Endothelial cell (in vitro differentiated cells): ENCODE results near the gene PRKCH. TPM values are rescaled to one million over a fixed set of nuclear protein-coding genes. Genes with fewer than 3 reads are reported as not detected.

Experiments used
- DNase-seq: peaks from one replicate; pipeline ENCODE4 v3.0.0; 2021; ENCODE audit warnings: low spot score
- H3K27ac Mint-ChIP-seq: one replicate; pipeline ENCODE4 v1.8.0; 2021; ENCODE audit warnings: mixed read lengths, inconsistent platforms; ENCODE audit not compliant: unreplicated experiment
- H3K27me3 Mint-ChIP-seq: one replicate; pipeline ENCODE4 v1.8.0; 2021; ENCODE audit warnings: mild to moderate bottlenecking, moderate library complexity, mixed read lengths, inconsistent platforms; ENCODE audit not compliant: unreplicated experiment
- H3K36me3 Mint-ChIP-seq: one replicate; pipeline ENCODE4 v1.8.0; 2021; ENCODE audit warnings: mild to moderate bottlenecking, low read depth, mixed read lengths, inconsistent platforms; ENCODE audit not compliant: unreplicated experiment
- H3K4me1 Mint-ChIP-seq: one replicate; pipeline ENCODE4 v1.8.0; 2021; ENCODE audit warnings: mild to moderate bottlenecking, mixed read lengths, inconsistent platforms; ENCODE audit not compliant: unreplicated experiment
- H3K4me3 Mint-ChIP-seq: one replicate; pipeline ENCODE4 v1.8.0; 2021; ENCODE audit warnings: mild to moderate bottlenecking, mixed read lengths, inconsistent platforms; ENCODE audit not compliant: unreplicated experiment
- H3K9me3 Mint-ChIP-seq: one replicate; pipeline ENCODE4 v1.8.0; 2021; ENCODE audit warnings: mixed read lengths, inconsistent platforms; ENCODE audit not compliant: unreplicated experiment
- total RNA-seq: library from RNA; stranded (reverse); fragmentation: NEBNext Ultra II Directional; extraction: Animal tissue kit (Norgen Biotek cat#: 25700); gene quantifications from one replicate; pipeline ENCODE4 v1.2.1, GENCODE V29; 2021; ENCODE audit not compliant: unreplicated experiment
- TF ChIP-seq, protein P1 (sequence below): fragments of 200-600 bp; sonication (generic); IDR thresholded peaks from one replicate; pipeline ENCODE4 v1.5.0; 2021; ENCODE audit warnings: antibody characterized with exemption; ENCODE audit not compliant: unreplicated experiment

Gene PRKCH
- total RNA-seq, 1 donor from 2014 or later = 42.5 TPM

DNA sequence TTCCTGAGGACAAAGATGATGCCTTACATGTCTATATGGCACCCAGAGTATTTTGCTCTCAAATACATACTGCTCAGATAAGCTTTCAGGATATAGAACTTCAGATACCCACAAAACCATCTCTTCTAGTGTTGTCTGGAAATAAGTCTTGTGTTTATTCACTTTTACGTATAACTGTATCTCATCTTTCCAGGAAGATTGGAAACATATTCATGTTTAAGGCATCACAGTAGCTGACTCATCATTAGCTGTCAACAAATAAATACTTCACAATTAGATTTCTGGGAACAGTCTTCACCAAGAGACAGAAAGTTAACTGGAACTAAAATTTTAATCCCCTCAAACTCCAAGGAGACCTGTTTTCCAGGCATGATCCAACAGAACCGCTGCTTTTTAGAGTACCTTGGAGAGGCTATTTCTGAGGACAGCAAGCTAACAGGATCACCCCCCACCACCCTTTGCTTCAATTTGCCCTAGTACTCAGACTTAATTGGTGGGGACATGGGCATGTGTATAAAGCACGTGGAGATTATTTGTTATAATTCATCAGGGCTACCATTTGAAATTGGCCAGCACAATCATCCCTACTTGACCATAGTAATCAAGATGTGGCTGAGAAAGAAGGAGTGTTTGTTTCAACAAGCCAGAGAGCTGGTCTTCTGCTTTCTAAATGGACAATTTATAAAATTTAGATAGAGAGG, 244.6 kb downstream of the PRKCH start:
- Mint-ChIP-seq H3K36me3 (peaks cover 5% of the 10 kb centered on the region), H3K9me3 (no peaks in the 10 kb centered on the region), H3K27ac (no peak overlapping the region), H3K4me3 (no peak overlapping the region), H3K27me3 (peaks cover 12% of the 10 kb centered on the region), H3K4me1 (peaks cover 64% of the 10 kb centered on the region)
- TF ChIP-seq, protein P1, sequence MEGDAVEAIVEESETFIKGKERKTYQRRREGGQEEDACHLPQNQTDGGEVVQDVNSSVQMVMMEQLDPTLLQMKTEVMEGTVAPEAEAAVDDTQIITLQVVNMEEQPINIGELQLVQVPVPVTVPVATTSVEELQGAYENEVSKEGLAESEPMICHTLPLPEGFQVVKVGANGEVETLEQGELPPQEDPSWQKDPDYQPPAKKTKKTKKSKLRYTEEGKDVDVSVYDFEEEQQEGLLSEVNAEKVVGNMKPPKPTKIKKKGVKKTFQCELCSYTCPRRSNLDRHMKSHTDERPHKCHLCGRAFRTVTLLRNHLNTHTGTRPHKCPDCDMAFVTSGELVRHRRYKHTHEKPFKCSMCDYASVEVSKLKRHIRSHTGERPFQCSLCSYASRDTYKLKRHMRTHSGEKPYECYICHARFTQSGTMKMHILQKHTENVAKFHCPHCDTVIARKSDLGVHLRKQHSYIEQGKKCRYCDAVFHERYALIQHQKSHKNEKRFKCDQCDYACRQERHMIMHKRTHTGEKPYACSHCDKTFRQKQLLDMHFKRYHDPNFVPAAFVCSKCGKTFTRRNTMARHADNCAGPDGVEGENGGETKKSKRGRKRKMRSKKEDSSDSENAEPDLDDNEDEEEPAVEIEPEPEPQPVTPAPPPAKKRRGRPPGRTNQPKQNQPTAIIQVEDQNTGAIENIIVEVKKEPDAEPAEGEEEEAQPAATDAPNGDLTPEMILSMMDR = no peak
- DNase-seq = no peak

DNA sequence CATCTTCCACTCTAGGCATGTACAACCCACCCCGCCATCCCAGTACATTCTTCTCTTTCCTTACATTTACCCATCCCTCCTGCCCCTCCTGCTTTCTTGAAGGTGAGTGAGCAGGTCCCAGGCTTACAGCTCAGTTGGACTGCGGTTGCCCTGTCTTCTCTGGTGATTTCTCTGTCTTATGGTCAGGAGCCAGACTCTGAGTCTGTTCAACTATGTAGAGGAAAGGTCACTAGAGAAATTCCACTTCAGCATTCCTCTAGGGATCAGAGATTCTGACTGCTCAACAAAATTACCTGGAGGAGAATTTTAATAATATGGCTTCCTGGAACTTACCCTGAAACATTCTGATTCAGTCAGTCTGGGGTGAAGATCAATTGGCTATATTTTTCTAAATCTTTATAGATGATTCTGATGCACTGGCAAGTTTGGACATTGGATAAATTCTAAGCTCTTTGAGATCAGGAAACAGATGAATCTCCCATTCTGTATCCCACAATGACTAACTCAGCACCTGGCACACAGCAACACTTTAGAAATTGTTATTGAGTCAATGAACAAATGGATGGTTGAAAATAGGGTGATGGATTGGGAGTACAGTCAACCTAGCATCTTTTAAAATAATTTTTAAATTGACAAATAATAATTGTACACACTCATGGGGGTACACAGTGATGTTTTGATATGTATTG, 245.3 kb downstream of the PRKCH start:
- Mint-ChIP-seq H3K4me3 (no peak overlapping the region), H3K4me1 (peaks cover 57% of the 10 kb centered on the region), H3K36me3 (peaks cover 5% of the 10 kb centered on the region), H3K9me3 (no peaks in the 10 kb centered on the region), H3K27me3 (peaks cover 11% of the 10 kb centered on the region), H3K27ac (no peak overlapping the region)
- TF ChIP-seq, protein P1 = no peak
- DNase-seq = no peak

DNA sequence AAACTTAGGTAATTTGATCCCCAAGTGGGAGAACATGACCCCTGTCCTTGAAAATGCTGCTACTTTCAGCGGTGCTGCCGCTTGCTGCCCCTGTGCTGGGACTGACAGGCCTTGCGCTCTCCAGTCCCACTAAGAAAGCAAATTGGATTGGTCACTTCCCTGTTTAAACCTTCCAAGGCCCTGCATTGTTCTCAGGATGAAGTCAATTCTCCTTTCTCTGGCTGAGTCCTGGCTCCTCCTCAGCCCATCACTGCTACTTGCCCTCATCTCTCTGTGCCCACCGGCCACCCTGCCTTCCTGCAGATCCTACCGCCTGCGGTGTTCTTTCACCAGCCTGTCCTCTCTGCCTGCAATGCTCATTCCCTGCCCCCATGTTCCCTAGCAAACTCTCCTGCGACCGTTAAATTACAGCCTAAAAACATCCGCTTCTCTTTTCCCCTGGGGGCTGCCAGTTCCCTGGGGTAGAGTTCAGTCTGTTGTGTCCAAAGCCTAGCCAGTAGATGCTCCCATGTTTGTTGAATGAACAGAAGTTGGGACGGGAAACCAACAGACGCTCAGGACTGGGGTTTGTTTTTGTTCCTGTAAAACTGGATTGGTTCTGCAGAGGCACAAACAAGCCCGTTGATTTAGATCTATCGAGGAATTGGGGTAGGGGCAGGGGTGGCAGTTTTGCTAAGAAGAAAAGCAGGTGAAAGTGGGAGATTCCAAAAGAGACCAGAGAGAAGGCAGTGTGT, 246.6 kb downstream of the PRKCH start:
- TF ChIP-seq, protein P1 = no peak
- peaks cover 43% of the 10 kb centered on the region for H3K4me1 Mint-ChIP-seq

DNA sequence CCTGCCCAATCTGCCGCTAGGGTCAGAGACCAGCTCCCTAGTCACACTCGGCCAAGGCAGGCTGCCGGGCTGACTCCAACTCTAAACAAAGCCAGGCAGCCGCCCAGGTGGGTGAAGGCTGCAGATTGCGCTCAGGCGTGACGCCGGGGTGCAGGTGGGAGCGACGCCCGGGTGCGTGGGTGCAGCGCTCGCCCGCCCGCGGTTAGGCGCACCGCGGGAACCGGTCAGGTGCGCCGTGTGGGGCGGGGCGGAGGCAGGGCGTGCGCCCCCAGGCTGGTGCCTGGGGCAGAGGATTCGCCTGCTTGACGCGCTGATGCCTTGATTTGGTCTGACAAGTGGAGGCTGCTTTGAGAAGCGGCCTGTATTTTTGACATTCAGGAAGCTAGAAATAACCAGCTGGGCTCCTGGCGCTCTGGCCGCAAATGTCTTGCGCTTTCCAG, 247.2 kb downstream of the PRKCH start:
- peaks cover 38% of the 10 kb centered on the region for H3K4me1 Mint-ChIP-seq
- peak overlapping the region; percentile 70 for H3K4me3 Mint-ChIP-seq
- TF ChIP-seq, protein P1 = no peak
- DNase-seq = peak; percentile 31
- no peaks in the 10 kb centered on the region for H3K9me3 Mint-ChIP-seq
- peaks cover 8% of the 10 kb centered on the region for H3K27me3 Mint-ChIP-seq
- peak overlapping the region; percentile 19 for H3K27ac Mint-ChIP-seq
- H3K36me3 Mint-ChIP-seq = peaks cover 5% of the 10 kb centered on the region

More for the DNA sequence above, 246.6 kb downstream of the PRKCH start:
- H3K27ac Mint-ChIP-seq = peak overlapping the region; percentile 19
- DNase-seq = no peak
- peak overlapping the region; percentile 70 for H3K4me3 Mint-ChIP-seq
- H3K36me3 Mint-ChIP-seq = peaks cover 5% of the 10 kb centered on the region
- H3K9me3 Mint-ChIP-seq = no peaks in the 10 kb centered on the region
- peaks cover 10% of the 10 kb centered on the region for H3K27me3 Mint-ChIP-seq
